Loucy (cell line): Measurements from ENCODE around the gene LYG2.

Source experiments
- EZH2phosphoT487 ChIP-seq: fragments of 200-600 bp; IDR thresholded peaks from 2 replicates; pipeline ENCODE4 v1.6.1; 2018; ENCODE audit warnings: antibody characterized with exemption, mild to moderate bottlenecking, moderate library complexity, borderline replicate concordance
- TF ChIP-seq, protein P1 (sequence below): fragments of 200-600 bp; sonication (generic); conservative IDR thresholded peaks from 2 replicates; pipeline ENCODE4 v1.5.1; 2014; ENCODE audit warnings: mild to moderate bottlenecking, antibody characterized with exemption, low read length

DNA sequence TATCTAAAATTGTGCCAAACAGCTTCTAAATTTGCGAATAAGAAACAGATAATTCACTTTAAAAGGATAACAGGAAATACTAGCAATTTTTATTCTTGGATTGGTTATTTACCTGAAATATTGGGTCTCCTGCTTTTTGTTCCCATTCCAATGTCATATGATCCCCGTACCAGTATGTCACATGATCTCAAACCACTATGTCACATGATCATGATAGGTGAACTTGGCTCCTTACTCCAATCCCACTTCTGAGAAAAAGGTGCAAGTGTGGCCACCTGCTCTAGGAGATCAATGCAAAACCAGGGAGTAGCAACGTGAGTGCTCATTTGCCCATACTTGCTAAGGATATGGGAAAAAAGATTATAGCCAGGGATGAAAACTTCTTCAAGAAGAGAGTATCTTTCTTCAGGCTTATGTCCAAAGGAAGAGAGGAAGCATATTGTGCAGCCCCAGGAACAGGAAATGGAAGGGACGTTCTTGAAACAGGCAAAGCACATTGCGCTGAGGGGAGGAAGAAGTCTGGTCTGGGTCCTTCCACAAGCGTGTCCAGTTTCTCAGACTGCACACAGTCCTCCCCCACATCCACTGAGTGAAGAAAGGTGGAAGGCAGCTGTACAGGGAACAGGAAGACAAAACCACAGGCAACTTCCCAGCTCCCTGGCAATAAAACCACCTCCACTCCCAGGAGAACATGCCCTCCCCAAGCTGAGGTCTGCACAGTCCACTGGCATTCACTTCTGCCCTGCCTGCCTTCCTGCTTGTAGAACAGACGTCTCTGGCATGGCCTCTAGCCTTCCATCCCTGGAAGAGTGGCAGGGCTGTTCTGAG, at the start of gene LYG2:
- no peak for TF ChIP-seq EZH2phosphoT487
- TF ChIP-seq, protein P1, sequence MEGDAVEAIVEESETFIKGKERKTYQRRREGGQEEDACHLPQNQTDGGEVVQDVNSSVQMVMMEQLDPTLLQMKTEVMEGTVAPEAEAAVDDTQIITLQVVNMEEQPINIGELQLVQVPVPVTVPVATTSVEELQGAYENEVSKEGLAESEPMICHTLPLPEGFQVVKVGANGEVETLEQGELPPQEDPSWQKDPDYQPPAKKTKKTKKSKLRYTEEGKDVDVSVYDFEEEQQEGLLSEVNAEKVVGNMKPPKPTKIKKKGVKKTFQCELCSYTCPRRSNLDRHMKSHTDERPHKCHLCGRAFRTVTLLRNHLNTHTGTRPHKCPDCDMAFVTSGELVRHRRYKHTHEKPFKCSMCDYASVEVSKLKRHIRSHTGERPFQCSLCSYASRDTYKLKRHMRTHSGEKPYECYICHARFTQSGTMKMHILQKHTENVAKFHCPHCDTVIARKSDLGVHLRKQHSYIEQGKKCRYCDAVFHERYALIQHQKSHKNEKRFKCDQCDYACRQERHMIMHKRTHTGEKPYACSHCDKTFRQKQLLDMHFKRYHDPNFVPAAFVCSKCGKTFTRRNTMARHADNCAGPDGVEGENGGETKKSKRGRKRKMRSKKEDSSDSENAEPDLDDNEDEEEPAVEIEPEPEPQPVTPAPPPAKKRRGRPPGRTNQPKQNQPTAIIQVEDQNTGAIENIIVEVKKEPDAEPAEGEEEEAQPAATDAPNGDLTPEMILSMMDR, result no peak
